OCI-LY3 (cell line): ENCODE results near the gene DRD1.

Source experiments
- H2AFZ ChIP-seq: fragments of 200-600, 300-600 bp; shearing (Covaris generic); 2 replicates; pipeline ENCODE4 v1.6.0; 2014; ENCODE audit warnings: antibody characterized with exemption, low read depth, low read length
- H3K27ac ChIP-seq: fragments of 200-600, 300-600 bp; sonication (generic); 2 replicates; pipeline ENCODE4 v1.5.1; 2014; ENCODE audit warnings: mild to moderate bottlenecking, low read length, moderate library complexity, mixed read lengths
- H3K27me3 ChIP-seq: fragments of 200-600, 300-600 bp; sonication (generic); 2 replicates; pipeline ENCODE4 v1.6.1; 2014; ENCODE audit warnings: low read depth, low read length, mixed read lengths
- H3K36me3 ChIP-seq: fragments of 200-600, 300-600 bp; sonication (generic); replicated peaks from 2 replicates; pipeline ENCODE3; 2014; ENCODE audit warnings: low read depth, low read length, mixed read lengths
- H3K4me1 ChIP-seq: fragments of 300-600, 200-600 bp; sonication (generic); 2 replicates; pipeline ENCODE4 v1.6.1; 2014; ENCODE audit warnings: low read length, mixed read lengths
- H3K4me2 ChIP-seq: fragments of 200-600, 300-600 bp; sonication (generic); 2 replicates; pipeline ENCODE4 v1.6.1; 2014; ENCODE audit warnings: low read length, mixed read lengths
- H3K4me3 ChIP-seq: fragments of 300-600, 200-600 bp; sonication (generic); 2 replicates; pipeline ENCODE4 v1.5.1; 2014; ENCODE audit warnings: antibody characterized with exemption, mild to moderate bottlenecking, low read length, moderate library complexity
- H3K79me2 ChIP-seq: fragments of 300-600, 200-600 bp; shearing (Covaris generic); 2 replicates; pipeline ENCODE4 v1.6.1; 2014; ENCODE audit warnings: mild to moderate bottlenecking, low read length, mixed read lengths
- H3K9ac ChIP-seq: fragments of 300-600, 200-600 bp; shearing (Covaris generic); 2 replicates; pipeline ENCODE4 v1.6.0; 2014; ENCODE audit warnings: mild to moderate bottlenecking, low read length, moderate library complexity
- H3K9me3 ChIP-seq: fragments of 200-600, 300-600 bp; shearing (Covaris generic); 2 replicates; pipeline ENCODE4 v1.6.1; 2014; ENCODE audit warnings: low read length, mixed read lengths; ENCODE audit not compliant: insufficient read depth
- H4K20me1 ChIP-seq: fragments of 200-600, 300-600 bp; sonication (generic); 2 replicates; pipeline ENCODE4 v1.6.1; 2016; ENCODE audit warnings: low read length, mixed read lengths; ENCODE audit not compliant: insufficient read depth
- EZH2phosphoT487 ChIP-seq: fragments of 200-600 bp; shearing (Covaris generic); IDR thresholded peaks from 2 replicates; pipeline ENCODE4 v1.6.1; 2018; ENCODE audit warnings: antibody characterized with exemption, mixed run types, low read depth
- TF ChIP-seq, protein P1 (sequence below): fragments of 200-600, 300-600 bp; sonication (generic); IDR thresholded peaks from 2 replicates; pipeline ENCODE4 v1.5.1; 2014; ENCODE audit warnings: antibody characterized with exemption, low read length, low read depth

The DRD1 gene

GRCh38 chr5:175422058-175422457, 21.9 kb downstream of the DRD1 start:
- Histone ChIP-seq H3K4me3 (no peak overlapping the region), H3K27ac (no peak overlapping the region), H2AFZ (no peak overlapping the region), H3K36me3 (no peaks in the 10 kb centered on the region), H3K79me2 (no peaks in the 10 kb centered on the region), H3K27me3 (no peaks in the 10 kb centered on the region), H3K4me1 (no peaks in the 10 kb centered on the region), H3K4me2 (no peak overlapping the region), H3K9me3 (no peaks in the 10 kb centered on the region), H3K9ac (no peak overlapping the region), H4K20me1 (no peaks in the 10 kb centered on the region)
- TF ChIP-seq, protein P1, sequence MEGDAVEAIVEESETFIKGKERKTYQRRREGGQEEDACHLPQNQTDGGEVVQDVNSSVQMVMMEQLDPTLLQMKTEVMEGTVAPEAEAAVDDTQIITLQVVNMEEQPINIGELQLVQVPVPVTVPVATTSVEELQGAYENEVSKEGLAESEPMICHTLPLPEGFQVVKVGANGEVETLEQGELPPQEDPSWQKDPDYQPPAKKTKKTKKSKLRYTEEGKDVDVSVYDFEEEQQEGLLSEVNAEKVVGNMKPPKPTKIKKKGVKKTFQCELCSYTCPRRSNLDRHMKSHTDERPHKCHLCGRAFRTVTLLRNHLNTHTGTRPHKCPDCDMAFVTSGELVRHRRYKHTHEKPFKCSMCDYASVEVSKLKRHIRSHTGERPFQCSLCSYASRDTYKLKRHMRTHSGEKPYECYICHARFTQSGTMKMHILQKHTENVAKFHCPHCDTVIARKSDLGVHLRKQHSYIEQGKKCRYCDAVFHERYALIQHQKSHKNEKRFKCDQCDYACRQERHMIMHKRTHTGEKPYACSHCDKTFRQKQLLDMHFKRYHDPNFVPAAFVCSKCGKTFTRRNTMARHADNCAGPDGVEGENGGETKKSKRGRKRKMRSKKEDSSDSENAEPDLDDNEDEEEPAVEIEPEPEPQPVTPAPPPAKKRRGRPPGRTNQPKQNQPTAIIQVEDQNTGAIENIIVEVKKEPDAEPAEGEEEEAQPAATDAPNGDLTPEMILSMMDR: no peak
- no peak for TF ChIP-seq EZH2phosphoT487

GRCh38 chr5:175420383-175420782, 23.6 kb downstream of the DRD1 start:
- no peak for TF ChIP-seq EZH2phosphoT487
- no peaks in the 10 kb centered on the region for H3K27me3 ChIP-seq
- no peaks in the 10 kb centered on the region for H3K36me3 ChIP-seq
- no peak overlapping the region for H3K27ac ChIP-seq
- H3K4me1 ChIP-seq: no peaks in the 10 kb centered on the region
- H2AFZ ChIP-seq: no peak overlapping the region
- H3K9ac ChIP-seq: no peak overlapping the region
- H4K20me1 ChIP-seq: no peaks in the 10 kb centered on the region
- no peaks in the 10 kb centered on the region for H3K9me3 ChIP-seq
- H3K4me2 ChIP-seq: no peak overlapping the region
- H3K4me3 ChIP-seq: no peak overlapping the region
- H3K79me2 ChIP-seq: no peaks in the 10 kb centered on the region

- TF ChIP-seq, protein P1: no peak
- no peak for TF ChIP-seq EZH2phosphoT487
- Histone ChIP-seq H3K4me2 (no peak overlapping the region), H3K36me3 (no peaks in the 10 kb centered on the region), H3K9me3 (no peaks in the 10 kb centered on the region), H3K27me3 (no peaks in the 10 kb centered on the region), H3K79me2 (no peaks in the 10 kb centered on the region), H2AFZ (no peak overlapping the region), H3K4me1 (no peaks in the 10 kb centered on the region), H3K9ac (no peak overlapping the region), H4K20me1 (no peaks in the 10 kb centered on the region), H3K4me3 (no peak overlapping the region), H3K27ac (no peak overlapping the region)
These were observed 25.7 kb downstream of the DRD1 start for GRCh38 chr5:175418251-175418650.

- no peak overlapping the region for H3K27ac ChIP-seq
These were observed 26.6 kb downstream of the DRD1 start for GRCh38 chr5:175417384-175417783.

More at GRCh38 chr5:175417384-175417783, 26.6 kb downstream of the DRD1 start:
- Histone ChIP-seq H3K4me2 (no peak overlapping the region), H4K20me1 (no peaks in the 10 kb centered on the region), H3K9ac (no peak overlapping the region), H3K9me3 (no peaks in the 10 kb centered on the region), H3K4me1 (no peaks in the 10 kb centered on the region), H3K4me3 (no peak overlapping the region), H3K79me2 (no peaks in the 10 kb centered on the region), H3K36me3 (no peaks in the 10 kb centered on the region), H2AFZ (no peak overlapping the region), H3K27me3 (no peaks in the 10 kb centered on the region)
- TF ChIP-seq EZH2phosphoT487: no peak
- TF ChIP-seq, protein P1: no peak
